B cell (primary cell): ENCODE data around the gene CYP4F22. TPM values are rescaled to one million over a fixed set of nuclear protein-coding genes. Genes with fewer than 3 reads are reported as not detected.

ENCODE experiments used
- ATAC-seq: fragments of 200-7000 bp; cut with Tn5 transposase; one replicate; pipeline ENCODE4 v1.10.0; 2021; ENCODE audit warnings: low read depth, mild to moderate bottlenecking, moderate number of reproducible peaks, moderate library complexity
- CTCF ChIA-PET: fragments of 350-600 bp; sonication (Branson Sonifier 250); formaldehyde crosslinking; loops from one replicate; lab custom pipeline; 2021; ENCODE audit warnings: antibody characterized with exemption, inconsistent platforms; lab: Charles Lee
- POLR2A ChIA-PET: fragments of 350-600 bp; sonication (Branson Sonifier 250); formaldehyde crosslinking; loops from one replicate; lab custom pipeline; 2021; ENCODE audit warnings: antibody characterized with exemption; lab: Charles Lee
- DNase-seq: peaks from one replicate; pipeline ENCODE4 v3.0.0; 2013
- H2AFZ ChIP-seq: 2 replicates; pipeline ENCODE4 v1.6.1; 2012; ENCODE audit warnings: mild to moderate bottlenecking, low read depth, low read length; ENCODE audit not compliant: insufficient read depth, poor library complexity, severe bottlenecking
- H3K27ac ChIP-seq, 2 donors: 1 replicate in 1 of 2; 2 replicates in 1 of 2; pipeline ENCODE4 v1.5.1; 2012 to 2013; ENCODE audit warnings: low read length in 2 of 2, mild to moderate bottlenecking in 2 of 2, moderate library complexity in 1 of 2
- H3K27me3 ChIP-seq, 4 experiments: fragments of 200-600 bp in 1 of 4; sonication (generic) in 1 of 4; replicated peaks in 1 of 4; 1 replicate in 2 of 4; 2 replicates in 2 of 4; pipeline versions ENCODE4 v1.6.1 to v1.7.0; 2013 to 2016; ENCODE audit warnings: low read length in 3 of 4, mild to moderate bottlenecking in 2 of 4, mixed read lengths in 1 of 4, moderate library complexity in 1 of 4; ENCODE audit not compliant: insufficient read depth in 4 of 4, control insufficient read depth in 3 of 4; ENCODE audit errors: control extremely low read depth in 1 of 4
- H3K36me3 ChIP-seq, 2 experiments: replicated peaks in 1 of 2; 1 replicate in 1 of 2; 2 replicates in 1 of 2; pipeline versions ENCODE4 v1.6.1 to v1.7.1; 2013; ENCODE audit warnings: low read length in 1 of 2; ENCODE audit not compliant: insufficient read depth in 2 of 2, control insufficient read depth in 1 of 2; ENCODE audit errors: control extremely low read depth in 1 of 2, extremely low read depth in 1 of 2
- H3K4me1 ChIP-seq, 2 donors: fragments of 200-600 bp in 1 of 2; sonication (generic) in 1 of 2; 1 replicate in 1 of 2; 2 replicates in 1 of 2; pipeline versions ENCODE4 v1.5.1 to v1.6.1; 2013 to 2017; ENCODE audit warnings: low read length in 2 of 2; ENCODE audit not compliant: control insufficient read depth in 2 of 2, insufficient read depth in 2 of 2
- H3K4me2 ChIP-seq: replicated peaks from 2 replicates; pipeline ENCODE3; 2012; ENCODE audit warnings: mild to moderate bottlenecking, low read depth, low read length; ENCODE audit not compliant: poor library complexity, severe bottlenecking
- H3K4me3 ChIP-seq, 5 experiments: fragments of 200-600 bp in 1 of 5; sonication (generic) in 1 of 5; 1 replicate in 3 of 5; 2 replicates in 2 of 5; pipeline versions ENCODE4 v1.5.1 to v1.7.0; 2011 to 2016; ENCODE audit warnings: low read length in 4 of 5, mild to moderate bottlenecking in 4 of 5, low read depth in 2 of 5, control low read depth in 1 of 5, moderate library complexity in 1 of 5; ENCODE audit not compliant: insufficient read depth in 1 of 5; ENCODE audit errors: control extremely low read depth in 1 of 5, extremely low read depth in 1 of 5
- H3K79me2 ChIP-seq: fragments of 200-600 bp; sonication (generic); one replicate; pipeline ENCODE4 v1.6.0; 2016; ENCODE audit warnings: low read length; ENCODE audit not compliant: control insufficient read depth, insufficient read depth
- H3K9ac ChIP-seq: fragments of 200-600 bp; sonication (generic); 2 replicates; pipeline ENCODE4 v1.6.1; 2017; ENCODE audit warnings: mild to moderate bottlenecking, low read length, moderate library complexity
- H3K9me3 ChIP-seq, 3 donors: one replicate each; pipeline versions ENCODE4 v1.6.1 to v1.7.1; 2013; ENCODE audit warnings: low read length in 2 of 3; ENCODE audit not compliant: control insufficient read depth in 2 of 3, insufficient read depth in 1 of 3; ENCODE audit errors: control extremely low read depth in 1 of 3
- H4K20me1 ChIP-seq: 2 replicates; pipeline ENCODE4 v1.6.0; 2012; ENCODE audit warnings: mild to moderate bottlenecking, low read length; ENCODE audit not compliant: insufficient read depth, control insufficient read depth, poor library complexity, severe bottlenecking
- H3K27ac Mint-ChIP-seq: one replicate; pipeline ENCODE4 v1.8.0; 2021; ENCODE audit warnings: mixed read lengths
- H3K27me3 Mint-ChIP-seq: one replicate; pipeline ENCODE4 v1.8.0; 2021; ENCODE audit warnings: mixed read lengths
- H3K4me1 Mint-ChIP-seq: one replicate; pipeline ENCODE4 v1.8.0; 2021; ENCODE audit warnings: mixed read lengths
- H3K4me3 Mint-ChIP-seq: one replicate; pipeline ENCODE4 v1.8.0; 2021; ENCODE audit warnings: mixed read lengths
- H3K9me3 Mint-ChIP-seq: one replicate; pipeline ENCODE4 v1.8.0; 2022; ENCODE audit warnings: mixed read lengths; ENCODE audit not compliant: insufficient read depth
- CTCF ChIP-seq: fragments of 200-600 bp; IDR thresholded peaks from one replicate; pipeline ENCODE4 v1.8.0; 2022; ENCODE audit warnings: antibody characterized with exemption, mild to moderate bottlenecking
- EZH2 ChIP-seq: IDR thresholded peaks from 2 replicates; pipeline ENCODE4 v1.6.1; 2012; ENCODE audit warnings: borderline replicate concordance, low read depth, mild to moderate bottlenecking, moderate library complexity, low read length; ENCODE audit not compliant: insufficient read depth, poor library complexity, severe bottlenecking
- WGBS: methylation state at CpG from one replicate; pipeline ENCODE4 v1.1.5; 2013; ENCODE audit warnings: missing lambda C conversion rate; ENCODE audit not compliant: insufficient coverage; 5-methylcytosine and 5-hydroxymethylcytosine counted together
- intact Hi-C: fragments of 100-400 bp; cut with micrococcal nuclease; formaldehyde crosslinking; loops from one replicate; pipeline ENCODE4 v1.10.0; 2022
- polyA plus RNA-seq: library from polyadenylated mRNA; depleted of rRNA; stranded (reverse); fragments of >200 nt; gene quantifications from 2 replicates; pipeline ENCODE4 v1.2.3, GENCODE V29; 2012
- total RNA-seq, 2 donors: library from RNA; stranded (reverse); fragments of 120-200 nt in 1 of 2; gene quantifications; 1 replicate in 1 of 2; 2 replicates in 1 of 2; pipeline versions ENCODE4 v1.2.3 to v1.2.4, GENCODE V29; 2013 to 2022

Gene CYP4F22
- total and polyA plus RNA-seq, 2 donors (not counting 1 experiment from before 2014, with no cell fraction given) = 0.03 TPM; not detected in 1

GRCh38 chr19:15555759-15556633 lies 47.7 kb downstream of the CYP4F22 start:
- no peaks in the 10 kb centered on the region for H4K20me1 ChIP-seq
- DNase-seq (peak; percentile 93), ATAC-seq (peak; percentile 87)
- H3K27ac ChIP-seq = peak overlapping the region; percentile 12 to 51
- H3K79me2 ChIP-seq = no peaks in the 10 kb centered on the region
- peak overlapping the region; percentile 17 to 89 (median 51) for H3K4me3 ChIP-seq
- intact Hi-C loops = loop anchor here (1.0 to 10.0 kb wide), 8 partner anchors 92 to 1811 kb away; partner anchors contain the start of gene RASAL3
- ChIA-PET CTCF (interaction anchor here (0.6 to 9.3 kb wide), 29 partner anchors 11 to 1277 kb away, joined by 3 to 145 read pairs (median 3); partner anchors contain the start of genes AKAP8, AKAP8L and FAM32A), POLR2A (interaction anchor here (1.0 kb wide), 1 partner anchor 137 kb away, joined by 10 read pairs; the partner anchor contains the start of gene AKAP8L)
- Mint-ChIP-seq H3K27ac (peak overlapping the region; percentile 78), H3K4me1 (peaks cover 18% of the 10 kb centered on the region), H3K9me3 (no peaks in the 10 kb centered on the region), H3K27me3 (peaks cover 9% of the 10 kb centered on the region), H3K4me3 (peak overlapping the region; percentile 91)
- H2AFZ ChIP-seq = peak overlapping the region; percentile 90
- H3K4me1 ChIP-seq = peaks cover 19 to 21% of the 10 kb centered on the region in 2 donors
- peaks cover 0 to 11% (median 0%) of the 10 kb centered on the region in 3 donors for H3K9me3 ChIP-seq
- H3K27me3 ChIP-seq = peaks cover 0 to 33% (median 6%) of the 10 kb centered on the region in 4 experiments
- no peaks in the 10 kb centered on the region for H3K36me3 ChIP-seq
- under 1% methylated on average over 46 of the region's 49 CpGs for WGBS
- peak overlapping the region; percentile 98 for H3K4me2 ChIP-seq
- peak overlapping the region; percentile 75 for H3K9ac ChIP-seq
- TF ChIP-seq CTCF = peak; percentile 76
- TF ChIP-seq EZH2 = no peak
